Thyroid gland (tissue), 4 donors: Measurements from ENCODE around the gene RNF7.

Experiments used
- POLR2A ChIP-seq, 2 donors: fragments of 450-650 bp; IDR thresholded peaks; one replicate each; pipeline ENCODE4 v1.6.1; 2017; ENCODE audit warnings: antibody characterized with exemption in 2 of 2, mild to moderate bottlenecking in 2 of 2, moderate library complexity in 1 of 2
- TF ChIP-seq, protein P1 (sequence below), 6 experiments: fragments of 200-600 bp in 3 of 6; fragments of 450-650 bp in 3 of 6; sonication (generic) in 3 of 6; IDR thresholded peaks; one replicate each; pipeline ENCODE4 v1.5.1; 2016 to 2019; ENCODE audit warnings: antibody characterized with exemption in 6 of 6, mild to moderate bottlenecking in 2 of 6, inconsistent platforms in 1 of 6, moderate library complexity in 1 of 6

DNA sequence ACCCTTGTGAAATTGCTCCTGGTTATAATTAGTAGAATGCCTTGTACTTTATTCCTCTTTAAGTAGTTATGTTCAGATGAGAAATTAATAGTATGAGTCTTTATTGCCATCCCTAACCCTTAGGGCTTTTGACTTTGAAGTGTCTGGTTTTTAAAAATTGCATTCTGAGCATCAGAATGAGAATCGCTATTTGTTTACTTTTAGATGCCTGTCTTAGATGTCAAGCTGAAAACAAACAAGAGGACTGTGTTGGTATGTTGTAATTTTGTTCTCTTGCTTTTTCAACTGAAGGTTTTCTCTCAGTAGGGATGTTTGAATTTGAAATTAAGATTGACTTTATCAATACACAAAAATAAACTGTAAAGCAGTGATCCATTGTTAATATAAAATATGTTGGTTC lies 5.2 kb downstream of the RNF7 start:
- TF ChIP-seq, protein P1, sequence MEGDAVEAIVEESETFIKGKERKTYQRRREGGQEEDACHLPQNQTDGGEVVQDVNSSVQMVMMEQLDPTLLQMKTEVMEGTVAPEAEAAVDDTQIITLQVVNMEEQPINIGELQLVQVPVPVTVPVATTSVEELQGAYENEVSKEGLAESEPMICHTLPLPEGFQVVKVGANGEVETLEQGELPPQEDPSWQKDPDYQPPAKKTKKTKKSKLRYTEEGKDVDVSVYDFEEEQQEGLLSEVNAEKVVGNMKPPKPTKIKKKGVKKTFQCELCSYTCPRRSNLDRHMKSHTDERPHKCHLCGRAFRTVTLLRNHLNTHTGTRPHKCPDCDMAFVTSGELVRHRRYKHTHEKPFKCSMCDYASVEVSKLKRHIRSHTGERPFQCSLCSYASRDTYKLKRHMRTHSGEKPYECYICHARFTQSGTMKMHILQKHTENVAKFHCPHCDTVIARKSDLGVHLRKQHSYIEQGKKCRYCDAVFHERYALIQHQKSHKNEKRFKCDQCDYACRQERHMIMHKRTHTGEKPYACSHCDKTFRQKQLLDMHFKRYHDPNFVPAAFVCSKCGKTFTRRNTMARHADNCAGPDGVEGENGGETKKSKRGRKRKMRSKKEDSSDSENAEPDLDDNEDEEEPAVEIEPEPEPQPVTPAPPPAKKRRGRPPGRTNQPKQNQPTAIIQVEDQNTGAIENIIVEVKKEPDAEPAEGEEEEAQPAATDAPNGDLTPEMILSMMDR (IDR thresholded peaks at IDR 0.05): no peak
- TF ChIP-seq POLR2A (IDR thresholded peaks at IDR 0.05): no peak
